ENCODE data around the gene CAMSAP2. TPM values are rescaled to one million over a fixed set of nuclear protein-coding genes. Genes with fewer than 3 reads are reported as not detected.

CAMSAP2 gene
- total and polyA plus RNA-seq, 2 of the 8 experiments (the other 6 are each of a cell fraction or from before 2014, with no cell fraction given) = 4.2 to 27.6 TPM

GRCh38 chr1:200873671-200874397, 135.1 kb downstream of the CAMSAP2 start (continued):
- TF ChIP-seq CTCF (IDR thresholded peaks at IDR 0.05; ENCODE audit: control extremely low read depth in 1 of 3, insufficient read depth in 1 of 3, low read depth in 1 of 3, low read length in 3 of 3) (no peak), CHD7 (IDR thresholded peaks at IDR 0.05; ENCODE audit: insufficient replicate concordance, low read length) (no peak), TEAD4 (IDR thresholded peaks at IDR 0.05; ENCODE audit: low read depth, low read length) (no peak), ATF3 (IDR thresholded peaks at IDR 0.05; ENCODE audit: insufficient read depth, low read depth, low read length) (no peak), GTF2F1 (IDR thresholded peaks at IDR 0.05; ENCODE audit: borderline replicate concordance, low read depth, low read length) (no peak), CHD1 (IDR thresholded peaks at IDR 0.05; ENCODE audit: low read depth, low read length) (no peak), BRCA1 (IDR thresholded peaks at IDR 0.05; ENCODE audit: low read depth, low read length) (no peak)
